NT2/D1 (cell line): ENCODE measurements around the gene ABCA4.

Experiments used
- DNase-seq: peaks from one replicate; pipeline ENCODE4 v3.0.0-alpha.2; 2011; ENCODE audit warnings: low read depth, low spot score
- H3K27me3 ChIP-seq: 2 replicates; pipeline ENCODE4 v1.6.0; 2011; ENCODE audit warnings: mild to moderate bottlenecking; ENCODE audit not compliant: insufficient read length, insufficient read depth
- H3K36me3 ChIP-seq: 2 replicates; pipeline ENCODE4 v1.6.1; 2011; ENCODE audit warnings: mild to moderate bottlenecking, low read length, mixed read lengths; ENCODE audit not compliant: insufficient read depth, insufficient read length
- H3K4me1 ChIP-seq: 2 replicates; pipeline ENCODE4 v1.5.1; 2011; ENCODE audit not compliant: insufficient read depth, insufficient read length
- H3K4me3 ChIP-seq: 2 replicates; pipeline ENCODE4 v1.5.1; 2011; ENCODE audit warnings: low read depth; ENCODE audit not compliant: insufficient read length
- H3K9ac ChIP-seq: 2 replicates; pipeline ENCODE4 v1.6.0; 2011; ENCODE audit warnings: low read depth; ENCODE audit not compliant: insufficient read length
- H3K9me3 ChIP-seq: 2 replicates; pipeline ENCODE4 v1.5.1; 2011; ENCODE audit warnings: mild to moderate bottlenecking, low read length; ENCODE audit not compliant: insufficient read depth
- SUZ12 ChIP-seq: IDR thresholded peaks from 2 replicates; pipeline ENCODE4 v1.6.1; 2011; ENCODE audit not compliant: insufficient read length, insufficient read depth; ENCODE audit errors: extremely low read depth
- YY1 ChIP-seq: IDR thresholded peaks from 2 replicates; pipeline ENCODE4 v1.6.1; 2011; ENCODE audit not compliant: insufficient read length, insufficient read depth
- ZNF274 ChIP-seq: IDR thresholded peaks from 2 replicates; pipeline ENCODE4 v1.6.1; 2011; ENCODE audit warnings: mild to moderate bottlenecking, low read depth, low read length

ABCA4 gene

GRCh38 chr1:94121411-94121821 lies 468 bp upstream of the ABCA4 start:
- TF ChIP-seq SUZ12 (no peak), YY1 (no peak), ZNF274 (no peak)
- no peaks in the 10 kb centered on the region for H3K27me3 ChIP-seq
- no peaks in the 10 kb centered on the region for H3K9me3 ChIP-seq
- no peak for DNase-seq
- peaks cover 6% of the 10 kb centered on the region for H3K4me1 ChIP-seq
- H3K9ac ChIP-seq = no peak overlapping the region
- no peaks in the 10 kb centered on the region for H3K36me3 ChIP-seq
- H3K4me3 ChIP-seq = no peak overlapping the region

- Histone ChIP-seq H3K9ac (no peak overlapping the region), H3K36me3 (no peaks in the 10 kb centered on the region), H3K4me3 (no peak overlapping the region), H3K27me3 (no peaks in the 10 kb centered on the region), H3K4me1 (peaks cover 10% of the 10 kb centered on the region), H3K9me3 (no peaks in the 10 kb centered on the region)
- no peak for TF ChIP-seq SUZ12
- DNase-seq = no peak
Measured at GRCh38 chr1:94120570-94120901, 412 bp downstream of the ABCA4 start.

- H3K9ac ChIP-seq = no peak overlapping the region
- DNase-seq = peak; percentile 39
- no peaks in the 10 kb centered on the region for H3K9me3 ChIP-seq
- TF ChIP-seq ZNF274 (no peak), YY1 (no peak), SUZ12 (no peak)
- H3K27me3 ChIP-seq = no peaks in the 10 kb centered on the region
- H3K4me3 ChIP-seq = no peak overlapping the region
- H3K4me1 ChIP-seq = peaks cover 10% of the 10 kb centered on the region
- H3K36me3 ChIP-seq = no peaks in the 10 kb centered on the region
Measured at GRCh38 chr1:94119796-94120569, 965 bp downstream of the ABCA4 start.

- no peak for TF ChIP-seq ZNF274
- no peak for TF ChIP-seq YY1
- TF ChIP-seq SUZ12 = no peak
Measured at GRCh38 chr1:94119306-94119705, 1.6 kb downstream of the ABCA4 start.

GRCh38 chr1:94118471-94118870 lies 2.5 kb downstream of the ABCA4 start:
- no peaks in the 10 kb centered on the region for H3K27me3 ChIP-seq
- no peaks in the 10 kb centered on the region for H3K36me3 ChIP-seq
- no peak for DNase-seq
- no peak overlapping the region for H3K9ac ChIP-seq
- no peak for TF ChIP-seq YY1
- TF ChIP-seq SUZ12 = no peak
- TF ChIP-seq ZNF274 = no peak
- H3K4me1 ChIP-seq = peaks cover 10% of the 10 kb centered on the region
- no peak overlapping the region for H3K4me3 ChIP-seq
- H3K9me3 ChIP-seq = no peaks in the 10 kb centered on the region

More at GRCh38 chr1:94119306-94119705, 1.6 kb downstream of the ABCA4 start:
- H3K36me3 ChIP-seq = no peaks in the 10 kb centered on the region
- no peak overlapping the region for H3K4me3 ChIP-seq
- no peaks in the 10 kb centered on the region for H3K27me3 ChIP-seq
- no peak overlapping the region for H3K9ac ChIP-seq
- no peaks in the 10 kb centered on the region for H3K9me3 ChIP-seq
- H3K4me1 ChIP-seq = peaks cover 10% of the 10 kb centered on the region
- DNase-seq = no peak

GRCh38 chr1:94118013-94118412 lies 2.9 kb downstream of the ABCA4 start:
- Histone ChIP-seq H3K4me1 (peaks cover 10% of the 10 kb centered on the region), H3K9me3 (no peaks in the 10 kb centered on the region), H3K9ac (no peak overlapping the region), H3K4me3 (no peak overlapping the region), H3K27me3 (no peaks in the 10 kb centered on the region), H3K36me3 (no peaks in the 10 kb centered on the region)
- TF ChIP-seq YY1 (no peak), SUZ12 (no peak), ZNF274 (no peak)
- DNase-seq = no peak

- no peak for TF ChIP-seq SUZ12
- TF ChIP-seq YY1 = no peak
- TF ChIP-seq ZNF274 = no peak
- Histone ChIP-seq H3K4me3 (no peak overlapping the region), H3K27me3 (no peaks in the 10 kb centered on the region), H3K9ac (no peak overlapping the region), H3K9me3 (no peaks in the 10 kb centered on the region), H3K36me3 (no peaks in the 10 kb centered on the region), H3K4me1 (peaks cover 10% of the 10 kb centered on the region)
- DNase-seq = no peak
Measured at GRCh38 chr1:94117259-94117851, 3.6 kb downstream of the ABCA4 start.
